ENCODE measurements around the gene XYLB.

DNA sequence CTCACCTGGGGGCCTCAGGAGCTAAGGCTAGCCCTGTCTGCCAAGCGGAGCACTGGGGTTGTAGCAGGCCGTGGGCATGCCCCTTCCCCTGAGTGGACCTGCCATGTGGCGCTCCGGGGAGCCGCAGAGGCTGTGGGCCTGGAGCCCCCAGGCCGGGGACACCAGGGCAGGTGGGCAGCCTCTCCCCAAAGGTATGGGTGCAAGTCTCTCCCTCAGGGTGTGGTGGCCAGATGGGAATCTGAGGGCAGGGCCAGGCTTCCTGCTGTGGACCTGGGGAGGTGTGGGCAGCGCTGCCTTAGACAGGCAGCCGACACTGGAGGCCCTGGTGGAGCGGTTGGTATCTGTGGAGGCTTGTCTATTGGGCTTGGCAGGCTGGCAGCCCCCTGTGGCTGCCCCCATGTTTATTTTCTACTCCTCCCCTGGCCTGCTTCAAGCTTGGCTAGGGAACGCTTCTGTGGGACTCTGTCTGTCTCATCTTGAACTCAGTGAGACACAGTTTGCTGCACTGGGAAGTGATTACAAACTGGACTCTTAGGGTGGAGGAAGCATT, 113.0 kb downstream of the XYLB start:
- TF ChIP-seq CTCF (IDR thresholded peaks at IDR 0.05; ENCODE audit: poor library complexity, severe bottlenecking) (no peak), POLR2AphosphoS5 (IDR thresholded peaks at IDR 0.05) (no peak), SMC3 (conservative IDR thresholded peaks at IDR 0.05; ENCODE audit: poor library complexity) (no peak)
